ENCODE measurements around the gene PLIN4.
A peak's percentile ranks its signal among the peaks of the same experiment; 100 is the strongest.

Gene PLIN4

DNA sequence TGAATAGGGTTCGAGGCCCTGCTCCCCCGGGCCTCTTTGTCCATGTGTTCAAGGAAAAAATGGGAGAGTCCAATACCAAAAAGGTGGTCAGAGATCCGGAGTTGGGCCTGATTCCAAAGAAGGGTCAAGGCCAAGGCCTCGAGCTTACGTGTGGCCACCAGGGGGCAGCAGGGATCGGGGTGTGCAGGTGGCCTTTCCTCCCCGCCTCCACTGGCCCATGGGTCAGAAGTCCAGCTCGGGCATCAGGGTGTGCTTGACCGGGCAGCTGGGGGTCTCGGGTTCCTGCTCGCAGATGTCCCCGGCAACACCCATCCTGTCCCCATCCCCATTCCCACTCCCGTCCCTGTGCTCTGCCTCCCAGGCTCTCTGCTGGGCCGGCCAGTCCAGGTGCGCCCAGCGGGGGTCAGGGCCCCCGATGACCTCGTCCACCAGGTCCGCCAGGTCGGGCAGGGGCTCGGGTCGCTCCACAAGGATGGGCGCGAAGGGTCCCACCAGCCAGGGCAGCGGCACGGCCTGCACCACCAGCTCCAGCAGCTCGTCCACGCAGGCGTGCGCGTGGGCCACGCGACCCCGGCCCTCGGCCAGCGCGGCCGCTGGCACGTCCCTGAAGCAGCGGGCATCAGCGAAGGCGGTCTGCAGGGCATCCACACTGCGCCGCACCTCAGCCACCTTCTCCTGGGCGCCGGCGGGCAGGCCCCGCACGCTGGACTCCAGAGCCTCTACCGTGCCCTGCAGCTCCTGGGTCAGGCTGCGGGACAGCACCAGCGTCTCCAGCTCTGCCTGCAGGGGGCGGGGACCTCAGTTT lies 5.2 kb upstream of the PLIN4 start:
- DNase-seq (ENCODE audit: low spot score): peak; percentile 65

DNA sequence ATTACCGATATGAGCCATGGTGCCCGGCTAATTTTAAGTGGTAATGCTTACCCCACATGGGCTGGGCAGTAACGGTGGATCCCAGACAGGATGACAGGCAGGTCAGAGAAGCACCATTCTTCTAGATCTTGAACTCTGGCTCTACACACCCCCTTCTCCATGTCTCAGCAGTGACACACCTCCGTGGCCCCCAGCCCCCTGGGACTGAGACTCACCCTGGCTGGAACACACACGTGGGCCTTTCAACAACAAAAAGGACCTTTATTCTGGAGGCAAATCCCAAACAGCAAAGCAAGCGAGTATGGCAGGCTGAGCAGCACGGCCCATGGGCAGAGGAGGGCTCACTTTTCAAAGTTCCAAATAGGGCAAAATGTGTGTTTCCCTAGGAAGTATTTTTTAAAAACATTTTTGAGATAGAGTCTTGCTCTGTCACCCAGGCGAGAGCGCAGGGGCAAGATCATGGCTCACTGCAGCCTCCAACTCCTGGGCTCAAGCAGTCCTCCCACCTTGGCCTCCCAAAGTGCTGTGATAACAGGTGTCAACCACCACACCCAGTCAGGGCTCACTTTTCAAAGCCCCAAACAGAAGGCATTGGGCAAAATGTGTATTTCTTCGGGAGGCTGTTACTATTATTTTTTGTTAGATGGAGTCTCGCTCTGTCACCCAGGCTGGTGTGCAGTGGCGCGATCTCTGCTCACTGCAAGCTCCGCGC lies 4.2 kb upstream of the PLIN4 start:
- peak; percentile 68 for DNase-seq (ENCODE audit: low spot score)

DNA sequence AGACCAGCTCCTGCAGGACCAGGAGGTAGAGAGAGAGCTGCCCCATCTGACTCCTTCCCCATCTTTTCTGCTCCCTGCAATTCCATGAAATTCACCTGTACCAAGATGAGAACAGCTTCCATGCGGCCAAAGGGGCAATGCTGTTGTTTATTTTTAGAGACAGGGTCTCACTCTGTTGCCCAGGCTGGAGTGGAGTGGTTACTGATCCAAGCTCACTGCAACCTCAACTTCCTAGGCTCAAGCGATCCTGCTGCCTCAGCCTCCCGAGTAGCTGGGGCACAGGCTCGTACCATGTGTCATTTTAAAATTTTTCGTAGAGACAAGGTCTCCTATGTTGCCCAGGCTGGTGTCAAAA lies 3.6 kb upstream of the PLIN4 start:
- DNase-seq (ENCODE audit: low spot score): no peak

DNA sequence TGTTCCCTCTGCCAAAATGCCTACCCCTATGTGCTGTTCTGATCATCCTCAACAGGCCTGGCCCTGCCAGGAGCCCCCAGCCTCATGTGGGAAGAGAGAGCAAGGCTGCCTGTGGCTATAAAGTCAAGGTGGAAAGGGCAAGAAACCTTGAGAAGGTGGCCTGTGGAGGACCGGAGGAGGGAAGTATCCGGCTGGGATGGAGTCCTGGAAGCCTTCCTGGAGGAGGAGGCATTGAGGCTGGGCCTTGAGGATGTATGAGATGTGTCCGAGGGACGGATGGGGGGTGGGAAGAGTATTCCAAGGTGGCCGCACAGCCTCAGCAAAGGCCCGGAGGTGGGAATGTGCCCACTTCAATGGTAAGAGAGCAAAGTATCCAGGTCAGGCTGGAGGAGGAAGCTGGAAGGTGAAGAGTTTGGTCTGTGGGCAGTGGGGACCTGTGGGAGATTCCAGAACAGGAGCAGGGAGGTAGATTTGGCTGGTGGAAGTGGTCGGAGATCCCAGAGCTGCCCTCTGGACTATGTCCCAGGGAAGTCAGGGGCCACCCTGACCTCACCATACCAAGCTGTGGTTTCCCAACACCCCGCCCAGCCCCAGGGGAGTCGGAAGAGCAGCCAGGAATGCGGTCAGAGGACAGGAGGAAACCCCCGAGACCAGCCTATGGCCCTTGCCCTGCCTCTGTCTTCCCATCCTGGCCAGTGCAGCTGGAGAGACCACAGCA lies 3.0 kb upstream of the PLIN4 start:
- no peak for DNase-seq (ENCODE audit: low spot score)

DNA sequence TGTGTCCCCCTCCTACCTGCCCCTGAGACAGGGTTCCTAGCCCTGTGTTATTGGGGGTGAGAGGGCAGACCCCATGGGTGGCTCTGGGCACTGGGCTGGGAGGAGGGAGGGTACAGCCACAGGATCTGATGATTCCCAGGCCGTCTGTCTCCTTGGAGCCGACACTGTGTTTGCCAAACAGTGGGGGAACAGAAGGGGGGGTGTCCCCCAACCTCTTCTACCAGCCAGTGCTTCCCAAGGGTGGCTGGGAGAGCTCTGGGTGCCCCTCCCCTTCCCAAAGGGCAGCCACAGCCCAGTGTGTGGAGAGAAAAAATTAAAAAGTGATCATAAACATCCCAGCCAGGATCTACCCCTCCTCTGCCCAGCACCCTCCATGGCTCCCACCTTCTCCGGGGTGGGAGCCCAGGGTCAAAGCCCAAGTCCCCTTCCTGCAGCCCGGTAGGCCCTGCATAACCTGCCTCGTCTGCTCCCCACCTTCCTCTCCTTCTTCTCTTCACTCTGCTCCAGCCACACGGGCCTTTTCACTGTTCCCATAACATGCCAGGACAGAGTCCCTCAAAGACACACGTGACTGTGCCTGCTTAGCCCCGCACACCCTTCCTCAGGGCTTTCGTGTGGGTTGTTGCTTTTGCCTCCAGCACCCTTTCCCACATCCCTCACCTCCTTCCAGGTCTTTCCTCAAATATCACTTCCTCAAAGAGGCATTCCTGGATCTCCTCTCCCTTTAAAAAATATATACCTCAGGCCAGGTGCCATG lies 1.4 kb upstream of the PLIN4 start:
- DNase-seq (ENCODE audit: low spot score): no peak

DNA sequence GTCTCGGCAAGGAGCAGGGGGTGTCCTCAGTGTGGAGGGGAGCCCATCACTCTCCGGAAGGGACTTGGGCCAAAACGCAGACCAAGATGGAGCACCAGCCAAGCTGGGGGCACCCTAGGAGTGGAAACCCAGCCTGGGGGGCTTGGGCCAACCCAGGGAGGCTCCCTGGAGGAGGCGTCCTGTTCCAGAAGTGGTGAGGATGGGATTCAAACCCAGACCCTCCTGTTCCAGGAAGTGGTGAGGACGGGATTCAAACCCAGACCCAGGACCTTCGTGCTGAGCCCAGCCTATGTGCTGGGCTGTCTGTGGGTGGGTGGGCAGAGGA lies 848 bp upstream of the PLIN4 start:
- DNase-seq (ENCODE audit: low spot score): no peak

DNA sequence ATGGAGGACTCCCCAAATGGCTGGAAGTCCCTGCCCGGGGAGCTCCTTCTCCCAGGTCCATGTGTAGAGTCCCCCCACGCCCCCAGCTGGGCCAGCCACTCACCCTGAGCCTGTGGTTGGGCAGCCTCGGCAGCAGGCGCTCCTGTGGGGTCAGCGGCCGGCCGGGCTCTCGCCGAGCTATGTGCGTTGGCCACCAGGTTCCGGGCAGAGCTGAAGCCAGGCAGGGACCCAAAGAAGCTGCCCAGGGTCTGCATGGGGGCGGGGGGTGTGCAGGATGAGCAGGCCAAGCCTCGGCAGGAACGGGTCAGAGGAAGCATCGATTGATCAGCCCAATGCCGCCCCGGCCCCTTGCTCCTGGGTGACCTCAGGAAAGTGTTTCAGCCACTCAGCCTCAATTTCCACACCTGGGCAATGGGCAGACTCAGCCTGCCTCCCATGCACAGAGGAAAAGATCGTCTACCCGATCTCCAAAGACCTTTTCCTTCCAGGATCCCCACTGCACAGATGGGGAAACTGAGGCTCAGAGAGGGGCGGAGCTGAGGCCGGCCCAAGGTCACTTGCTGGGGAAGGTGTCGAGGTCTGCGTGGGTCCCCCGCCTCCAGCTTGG lies 732 bp downstream of the PLIN4 start:
- DNase-seq (ENCODE audit: low spot score): no peak

DNA sequence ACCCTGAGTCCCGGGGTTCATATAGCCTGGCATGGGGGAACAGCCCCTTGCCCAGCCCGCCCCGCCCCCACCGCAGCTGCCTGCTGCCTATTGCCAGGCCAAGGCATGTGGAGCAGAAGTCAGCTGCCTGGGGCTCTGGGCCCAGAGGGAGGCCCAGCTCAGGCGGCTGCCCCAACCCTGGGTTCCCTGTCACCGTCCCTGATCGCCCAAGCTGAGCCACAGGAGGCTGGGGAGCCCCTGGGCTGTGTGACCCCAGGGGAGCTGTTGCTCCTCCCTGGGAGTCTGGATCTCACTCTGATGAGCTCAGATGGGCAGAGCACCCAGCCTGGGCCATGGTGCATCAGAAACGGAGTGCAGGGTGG lies 1.4 kb downstream of the PLIN4 start:
- no peak for DNase-seq (ENCODE audit: low spot score)

DNA sequence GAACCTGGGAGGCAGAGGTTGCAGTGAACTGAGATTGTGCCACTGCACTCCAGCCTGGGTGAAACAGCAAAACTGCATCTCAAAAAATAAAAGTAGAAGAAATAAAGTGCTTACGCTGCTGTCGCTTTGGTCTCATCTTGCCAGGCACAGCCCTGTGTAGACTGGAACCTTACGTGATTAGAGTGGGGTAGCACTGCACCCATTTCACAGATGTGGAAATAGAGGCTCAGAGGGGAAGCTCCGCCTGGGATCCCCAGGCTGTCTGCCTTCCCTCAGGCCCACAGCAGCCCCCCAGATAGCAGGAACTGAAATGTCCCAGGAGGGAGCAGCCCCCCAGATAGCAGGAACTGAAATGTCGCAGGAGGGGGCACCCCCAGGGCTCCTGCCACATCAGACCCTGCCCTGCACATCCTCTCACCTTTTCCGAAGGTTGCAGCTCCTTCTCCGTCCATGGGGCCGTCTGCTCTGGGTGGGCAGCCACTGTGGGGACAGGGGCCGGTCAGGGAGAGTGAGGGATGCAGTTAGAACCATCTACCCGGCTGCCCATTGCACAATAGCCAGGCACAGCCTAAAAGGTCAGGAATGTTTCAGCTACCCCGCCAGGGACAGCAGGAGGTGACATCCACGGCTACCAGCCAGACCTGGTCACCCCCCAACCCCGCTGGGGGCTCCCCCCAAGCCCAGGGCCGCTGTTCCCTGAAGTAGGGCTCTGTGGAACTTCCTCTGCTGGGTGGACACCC lies 1.9 kb downstream of the PLIN4 start:
- DNase-seq (ENCODE audit: low spot score): no peak

DNA sequence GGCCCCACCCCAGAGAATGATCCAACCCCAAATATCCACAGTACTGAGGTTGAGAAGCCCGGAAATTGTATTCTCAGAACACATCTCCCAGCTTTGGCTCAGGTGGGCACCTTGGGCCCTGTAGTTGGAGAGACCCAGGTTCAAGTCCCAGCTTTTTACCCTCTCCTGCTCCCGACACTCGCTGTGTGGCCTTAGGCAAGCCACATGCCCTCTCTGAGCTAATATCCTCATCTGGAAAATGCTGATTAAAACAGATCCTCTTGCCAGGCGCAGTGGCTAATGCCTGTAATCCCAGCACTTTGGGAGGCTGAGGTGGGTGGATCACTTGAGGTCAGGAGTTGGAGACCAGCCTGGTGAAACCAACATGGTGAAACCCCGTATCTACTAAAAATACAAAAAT lies 2.6 kb downstream of the PLIN4 start:
- DNase-seq (ENCODE audit: low spot score): no peak

DNA sequence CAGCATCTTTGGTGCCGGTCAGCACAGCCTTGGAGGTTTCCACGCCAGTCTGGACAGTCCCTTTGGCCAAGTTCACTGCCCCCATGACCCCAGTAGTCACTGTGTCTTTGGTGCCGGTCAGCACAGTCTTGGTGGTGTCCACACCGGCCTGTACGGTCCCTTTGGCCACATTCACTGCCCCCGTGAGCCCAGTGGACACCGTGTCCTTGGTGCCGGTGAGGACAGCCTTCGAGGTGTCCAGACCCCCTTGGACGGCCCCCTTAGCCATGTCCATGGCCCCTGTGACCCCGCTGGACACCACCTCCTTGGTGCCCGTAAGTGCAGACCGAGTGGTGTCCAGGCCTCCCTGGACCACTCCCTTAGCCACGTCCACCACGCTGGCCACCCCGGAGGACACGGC lies 5.0 kb downstream of the PLIN4 start:
- no peak for DNase-seq (ENCODE audit: low spot score)

DNA sequence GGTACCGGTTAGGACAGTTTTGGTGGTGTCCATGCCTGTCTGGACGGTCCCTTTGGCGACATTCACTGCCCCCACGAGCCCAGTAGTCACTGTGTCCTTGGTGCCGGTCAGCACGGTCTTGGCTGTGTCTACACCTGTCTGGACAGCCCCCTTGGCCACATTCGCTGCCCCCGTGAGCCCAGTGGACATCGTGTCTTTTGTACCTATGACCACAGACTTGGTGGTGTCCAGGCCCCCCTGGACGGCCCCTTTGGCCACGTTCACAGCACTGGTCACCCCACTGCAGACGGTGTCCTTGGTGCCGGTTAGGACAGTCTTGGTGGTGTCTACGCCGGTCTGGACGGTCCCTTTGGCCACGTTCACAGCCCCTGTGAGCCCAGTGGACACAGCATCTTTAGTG lies 6.2 kb downstream of the PLIN4 start:
- DNase-seq (ENCODE audit: low spot score): no peak

DNA sequence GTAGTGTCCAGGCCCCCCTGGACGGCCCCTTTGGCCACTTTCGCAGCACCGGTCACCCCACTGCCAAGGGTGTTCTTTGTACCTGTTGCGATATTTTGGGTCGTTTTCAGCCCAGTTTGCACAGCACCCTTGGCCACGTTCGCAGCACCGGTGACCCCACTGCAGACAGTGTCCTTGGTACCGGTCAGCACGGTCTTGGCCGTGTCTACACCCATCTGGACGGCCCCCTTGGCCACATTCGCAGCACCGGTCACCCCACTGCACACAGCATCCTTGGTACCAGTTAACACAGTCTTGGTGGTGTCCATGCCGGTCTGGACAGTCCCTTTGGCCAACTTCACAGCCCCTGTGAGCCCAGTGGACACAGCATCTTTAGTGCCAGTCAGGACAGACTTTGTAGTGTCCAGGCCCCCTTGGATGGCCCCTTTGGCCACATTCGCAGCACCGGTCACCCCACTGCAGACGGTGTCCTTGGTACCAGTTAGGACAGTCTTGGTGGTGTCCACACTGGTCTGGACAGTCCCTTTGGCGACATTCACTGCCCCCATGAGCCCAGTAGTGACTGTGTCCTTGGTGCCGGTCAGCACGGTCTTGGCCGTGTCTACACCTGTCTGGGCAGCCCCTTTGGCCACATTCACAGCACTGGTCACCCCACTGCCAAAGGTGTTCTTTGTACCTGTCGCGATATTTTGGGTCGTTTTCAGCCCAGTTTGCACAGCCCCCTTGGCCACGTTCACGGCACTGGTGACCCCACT lies 6.8 kb downstream of the PLIN4 start:
- no peak for DNase-seq (ENCODE audit: low spot score)

DNA sequence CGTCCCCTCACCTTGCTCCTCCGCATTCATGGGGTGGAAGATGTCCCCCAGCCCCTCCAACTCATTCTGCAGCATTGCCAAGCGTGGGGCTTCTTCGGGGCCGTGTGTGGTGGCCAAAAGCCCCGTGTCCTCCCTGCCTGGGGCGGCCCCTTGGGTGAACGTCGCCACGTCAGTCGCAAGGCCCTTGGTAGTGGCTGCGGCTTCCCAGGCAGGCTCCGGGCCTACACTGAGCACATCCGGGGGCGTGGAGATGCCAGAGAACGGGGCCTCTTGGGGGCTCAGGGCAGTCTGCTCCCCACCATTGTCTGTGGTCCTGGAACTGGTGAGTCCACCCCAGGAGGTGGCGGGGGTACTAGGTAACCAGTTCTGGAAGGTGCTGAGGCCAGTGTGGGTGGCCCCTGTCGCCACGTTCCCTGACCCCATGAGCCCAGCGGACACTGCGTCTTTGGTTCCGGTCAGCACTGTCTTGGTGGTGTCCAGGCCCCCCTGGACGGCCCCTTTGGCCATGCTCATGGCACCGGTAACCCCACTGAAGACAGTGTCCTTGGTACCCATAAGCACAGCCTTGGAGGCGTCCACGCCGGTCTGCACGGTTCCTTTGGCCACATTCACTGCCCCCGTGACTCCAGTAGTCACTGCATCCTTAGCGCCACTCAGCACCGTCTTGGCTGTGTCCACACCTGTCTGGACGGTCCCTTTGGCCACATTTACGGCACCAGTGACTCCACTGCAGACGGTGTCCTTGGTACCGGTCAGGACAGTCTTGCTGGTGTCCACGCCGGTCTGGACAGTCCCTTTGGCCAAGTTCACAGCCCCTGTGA lies 7.6 kb downstream of the PLIN4 start:
- DNase-seq (ENCODE audit: low spot score): no peak

DNA sequence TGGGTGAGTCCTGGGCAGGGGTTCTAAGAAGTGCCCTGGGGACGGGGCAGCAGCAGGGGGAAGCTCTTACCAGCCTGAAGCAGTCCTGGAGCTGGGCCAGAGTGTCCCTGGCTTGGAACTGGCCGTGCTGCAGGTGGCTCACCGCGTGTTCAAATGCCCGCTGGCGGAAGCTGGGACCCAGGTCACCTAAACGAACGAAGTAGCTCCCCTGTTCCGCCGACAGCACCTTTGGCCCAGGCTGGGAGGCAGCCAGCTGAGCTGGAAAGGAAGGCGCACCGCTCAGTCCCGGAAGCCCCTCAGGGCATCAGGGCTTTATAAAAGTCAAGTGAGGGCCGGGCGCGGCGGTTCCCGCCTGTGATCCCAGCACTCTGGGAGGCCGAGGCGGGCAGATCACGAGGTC lies 9.6 kb downstream of the PLIN4 start:
- DNase-seq (ENCODE audit: low spot score): no peak

DNA sequence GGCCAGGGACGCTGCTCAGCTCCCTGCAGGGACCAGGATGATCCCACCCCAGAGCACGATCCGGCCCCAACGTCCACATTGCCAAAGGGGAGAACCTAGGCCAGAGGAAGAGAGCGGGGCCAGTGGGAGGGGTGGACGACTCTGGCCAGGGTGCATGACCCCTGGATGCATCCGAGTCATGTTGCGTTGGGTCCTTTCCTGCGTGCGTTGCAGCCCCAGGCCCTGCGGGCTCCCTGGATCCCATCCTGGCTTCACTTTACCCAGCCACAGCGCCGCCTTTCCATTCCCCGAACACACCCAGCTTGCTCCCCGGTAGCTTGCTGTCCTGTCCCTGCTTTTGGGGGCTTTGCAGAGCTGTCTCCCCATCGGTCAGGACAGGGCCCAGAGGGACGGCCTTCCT lies 10.5 kb downstream of the PLIN4 start:
- DNase-seq (ENCODE audit: low spot score): no peak

DNA sequence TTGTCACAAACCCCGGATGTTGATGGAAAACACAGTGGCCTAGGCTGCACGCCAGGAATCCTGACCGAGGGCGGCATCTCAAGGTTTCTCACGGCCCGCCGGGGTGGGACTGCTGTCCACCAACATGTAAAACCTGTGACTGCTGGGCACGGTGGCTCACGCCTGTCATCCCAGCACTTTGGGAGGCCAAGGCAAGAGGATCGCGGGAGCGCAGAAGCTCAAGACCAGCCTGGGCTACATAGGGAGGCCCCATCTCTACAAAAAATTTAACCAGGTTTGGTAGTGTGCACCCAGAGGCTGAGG lies 11.2 kb downstream of the PLIN4 start:
- no peak for DNase-seq (ENCODE audit: low spot score)

DNA sequence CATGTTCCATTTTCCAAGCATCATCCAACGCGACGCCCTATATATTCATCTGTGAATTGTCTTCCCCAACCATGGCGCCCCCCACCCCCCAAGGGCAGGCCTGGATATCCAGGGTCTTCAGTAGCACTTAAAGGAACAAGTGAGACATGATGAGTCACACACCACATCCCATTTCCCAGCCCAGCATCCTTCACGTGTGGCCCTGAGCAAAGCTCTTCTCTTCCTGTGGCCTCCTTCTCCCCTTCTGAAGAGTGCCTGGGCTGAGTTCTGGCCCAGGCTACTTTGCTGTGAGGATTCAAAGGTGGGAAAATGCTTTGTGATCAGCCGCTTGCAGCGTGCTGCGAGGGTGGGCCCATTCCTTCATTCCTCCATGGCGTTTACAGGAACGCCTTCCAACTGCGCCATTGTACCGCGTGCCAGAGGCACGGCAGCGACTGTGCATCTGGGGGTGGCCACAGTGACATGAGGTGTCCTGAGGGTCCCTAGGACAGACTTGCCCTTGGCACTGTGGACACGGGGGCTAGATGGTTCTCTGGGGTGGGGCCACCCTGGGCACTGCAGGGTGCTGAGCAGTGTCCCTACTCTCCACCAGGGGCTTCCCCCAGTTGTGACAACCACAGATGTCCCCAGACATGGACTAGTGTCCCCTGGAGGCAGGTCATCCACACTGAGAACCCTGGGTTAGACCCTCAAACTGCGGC lies 11.7 kb downstream of the PLIN4 start:
- peak; percentile 45 for DNase-seq (ENCODE audit: low spot score)
